22Rv1 (cell line): Measurements from ENCODE around the gene EPN1.

ENCODE experiments used
- CTCF ChIP-seq: fragments of 450-650 bp; IDR thresholded peaks from 2 replicates; pipeline ENCODE4 v1.5.1; 2017; ENCODE audit warnings: mild to moderate bottlenecking
- ZFX ChIP-seq: fragments of 450-650 bp; IDR thresholded peaks from 2 replicates; pipeline ENCODE4 v1.6.1; 2017; ENCODE audit warnings: antibody characterized with exemption, borderline replicate concordance

GRCh38 chr19:55705972-55706371 is 30.9 kb downstream of the EPN1 start:
- TF ChIP-seq CTCF (no peak), ZFX (no peak)
